H1 (cell line): ENCODE measurements around the gene ARHGEF2. TPM values are rescaled to one million over a fixed set of nuclear protein-coding genes. Genes with fewer than 3 reads are reported as not detected.

ENCODE experiments used
- CTCF ChIA-PET: fragments of 300-600 bp; sonication (Branson Sonifier 250); formaldehyde crosslinking; loops from one replicate; lab custom pipeline; 2021; ENCODE audit not compliant: partially characterized antibody; lab: Charles Lee
- POLR2A ChIA-PET: fragments of 300-600 bp; sonication (Branson Sonifier 250); formaldehyde crosslinking; loops from one replicate; lab custom pipeline; 2021; ENCODE audit warnings: inconsistent platforms; ENCODE audit not compliant: partially characterized antibody; lab: Charles Lee
- DNase-seq, 2 experiments: peaks; one replicate each; pipeline versions ENCODE4 v3.0.0 to v3.0.0-alpha.2; 2010 to 2022; ENCODE audit warnings: low spot score in 2 of 2, low read depth in 1 of 2, mixed read lengths in 1 of 2
- FAIRE-seq: peaks from 2 replicates; lab custom pipeline; 2011; peaks lifted over from hg19 to GRCh38; lab: Jason Lieb, UNC
- H2AFZ ChIP-seq: 2 replicates; pipeline ENCODE4 v1.8.1; 2012; ENCODE audit warnings: low read length, inconsistent platforms
- H2AK5ac ChIP-seq: 2 replicates; pipeline ENCODE4 v1.6.1; 2013; ENCODE audit warnings: low read depth, low read length
- H2BK120ac ChIP-seq: replicated peaks from 2 replicates; pipeline ENCODE3; 2013; ENCODE audit warnings: low read depth, low read length, inconsistent platforms
- H2BK12ac ChIP-seq: 2 replicates; pipeline ENCODE4 v1.6.1; 2013; ENCODE audit warnings: low read depth, low read length
- H2BK15ac ChIP-seq: 2 replicates; pipeline ENCODE4 v1.6.1; 2013; ENCODE audit warnings: low read length
- H2BK20ac ChIP-seq: 2 replicates; pipeline ENCODE4 v1.6.1; 2013; ENCODE audit warnings: low read length
- H2BK5ac ChIP-seq: 2 replicates; pipeline ENCODE4 v1.6.1; 2013; ENCODE audit warnings: low read depth, low read length
- H3K14ac ChIP-seq: 2 replicates; pipeline ENCODE4 v1.6.1; 2013; ENCODE audit warnings: inconsistent platforms; ENCODE audit not compliant: insufficient read length
- H3K18ac ChIP-seq: 2 replicates; pipeline ENCODE4 v1.6.1; 2013; ENCODE audit warnings: low read length; ENCODE audit errors: extremely low read depth
- H3K23ac ChIP-seq: 2 replicates; pipeline ENCODE4 v1.6.1; 2013; ENCODE audit warnings: inconsistent platforms; ENCODE audit not compliant: insufficient read length
- H3K23me2 ChIP-seq: 2 replicates; pipeline ENCODE4 v1.6.1; 2013; ENCODE audit warnings: low read depth, low read length
- H3K27ac ChIP-seq: 2 replicates; pipeline ENCODE4 v1.6.1; 2011; ENCODE audit warnings: low read depth, low read length, inconsistent platforms
- H3K27me3 ChIP-seq, 4 experiments: replicated peaks in 1 of 4; 1 replicate in 1 of 4; 2 replicates in 3 of 4; pipeline versions ENCODE4 v1.6.1 to v1.8.1; 2011 to 2013; ENCODE audit warnings: low read length in 3 of 4, mild to moderate bottlenecking in 3 of 4, inconsistent platforms in 2 of 4, mixed read lengths in 2 of 4, moderate library complexity in 1 of 4; ENCODE audit not compliant: control insufficient read depth in 3 of 4, insufficient read depth in 3 of 4; ENCODE audit errors: extremely low read depth in 1 of 4
- H3K36me3 ChIP-seq, 4 experiments: 2 replicates each; pipeline versions ENCODE4 v1.6.1 to v1.8.1; 2011 to 2013; ENCODE audit warnings: mild to moderate bottlenecking in 4 of 4, low read length in 3 of 4, moderate library complexity in 2 of 4, control low read depth in 1 of 4, inconsistent platforms in 1 of 4; ENCODE audit not compliant: insufficient read depth in 4 of 4, control insufficient read depth in 2 of 4
- H3K4ac ChIP-seq: replicated peaks from 2 replicates; pipeline ENCODE3; 2013; ENCODE audit warnings: low read length, low read depth, mixed read lengths, inconsistent platforms; ENCODE audit not compliant: insufficient read length
- H3K4me1 ChIP-seq, 4 experiments: replicated peaks in 1 of 4; 1 replicate in 1 of 4; 2 replicates in 3 of 4; pipeline versions ENCODE4 v1.6.1 to v1.8.1; 2011 to 2013; ENCODE audit warnings: low read length in 3 of 4, inconsistent platforms in 2 of 4, mixed read lengths in 1 of 4; ENCODE audit not compliant: insufficient read depth in 4 of 4, control insufficient read depth in 3 of 4
- H3K4me2 ChIP-seq, 2 experiments: 2 replicates each; pipeline versions ENCODE4 v1.6.1 to v1.8.1; 2011 to 2013; ENCODE audit warnings: low read depth in 2 of 2, low read length in 2 of 2, control low read depth in 1 of 2, inconsistent platforms in 1 of 2, mild to moderate bottlenecking in 1 of 2; ENCODE audit not compliant: insufficient read depth in 1 of 2
- H3K4me3 ChIP-seq, 4 experiments: fragments of 200-600, 300-600 bp in 1 of 4; sonication (generic), shearing (Covaris generic), sonication (Bioruptor Twin) in 1 of 4; 2 replicates each; pipeline versions ENCODE4 v1.5.1 to v1.8.1; 2011 to 2016; ENCODE audit warnings: low read length in 4 of 4, low read depth in 3 of 4, control low read depth in 2 of 4, inconsistent platforms in 2 of 4, mild to moderate bottlenecking in 2 of 4, mixed read lengths in 1 of 4, moderate library complexity in 1 of 4; ENCODE audit not compliant: insufficient read depth in 2 of 4; ENCODE audit errors: extremely low read depth in 1 of 4
- H3K56ac ChIP-seq: replicated peaks from 2 replicates; pipeline ENCODE3; 2013; ENCODE audit warnings: low read depth, mild to moderate bottlenecking, mixed read lengths, low read length, inconsistent platforms; ENCODE audit not compliant: insufficient read length
- H3K79me1 ChIP-seq: 2 replicates; pipeline ENCODE4 v1.6.1; 2013; ENCODE audit warnings: low read depth, low read length, control low read depth
- H3K79me2 ChIP-seq, 2 experiments: 2 replicates each; pipeline versions ENCODE4 v1.6.1 to v1.8.1; 2012 to 2013; ENCODE audit warnings: low read length in 2 of 2, mild to moderate bottlenecking in 2 of 2, inconsistent platforms in 1 of 2; ENCODE audit not compliant: insufficient read depth in 2 of 2, control insufficient read depth in 1 of 2
- H3K9ac ChIP-seq, 4 experiments: replicated peaks in 1 of 4; 1 replicate in 1 of 4; 2 replicates in 3 of 4; pipeline versions ENCODE4 v1.6.1 to v1.8.1; 2011 to 2013; ENCODE audit warnings: low read depth in 3 of 4, low read length in 3 of 4, control low read depth in 2 of 4, mild to moderate bottlenecking in 2 of 4, moderate library complexity in 2 of 4, inconsistent platforms in 1 of 4; ENCODE audit errors: extremely low read depth in 1 of 4
- H3K9me3 ChIP-seq, 2 experiments: 2 replicates each; pipeline versions ENCODE4 v1.6.1 to v1.8.1; 2012 to 2013; ENCODE audit warnings: mild to moderate bottlenecking in 2 of 2, moderate library complexity in 2 of 2, control low read depth in 1 of 2, inconsistent platforms in 1 of 2, low read depth in 1 of 2, low read length in 1 of 2, mixed read lengths in 1 of 2; ENCODE audit not compliant: insufficient read depth in 2 of 2
- H4K20me1 ChIP-seq, 2 experiments: replicated peaks in 1 of 2; 2 replicates each; pipeline versions ENCODE3 to v1.8.1; 2011 to 2013; ENCODE audit warnings: inconsistent platforms in 2 of 2, low read length in 2 of 2, mild to moderate bottlenecking in 1 of 2; ENCODE audit not compliant: insufficient read depth in 2 of 2, control insufficient read depth in 1 of 2
- H4K5ac ChIP-seq: 2 replicates; pipeline ENCODE4 v1.6.1; 2013; ENCODE audit warnings: low read length, low read depth, mixed read lengths, inconsistent platforms; ENCODE audit not compliant: insufficient read length
- H4K8ac ChIP-seq: 2 replicates; pipeline ENCODE4 v1.8.0; 2013; ENCODE audit warnings: mild to moderate bottlenecking, moderate library complexity, low read length, inconsistent platforms; ENCODE audit not compliant: insufficient read depth; ENCODE audit errors: extremely low read depth
- H4K91ac ChIP-seq: replicated peaks from 2 replicates; pipeline ENCODE3; 2013; ENCODE audit warnings: low read length, mixed read lengths, inconsistent platforms; ENCODE audit not compliant: insufficient read length
- BRCA1 ChIP-seq: IDR thresholded peaks from 2 replicates; pipeline ENCODE4 v1.6.1; 2012; ENCODE audit warnings: low read depth, low read length, improper control_type of control experiment
- CREB1 ChIP-seq: IDR thresholded peaks from 2 replicates; pipeline ENCODE4 v1.6.1; 2012; ENCODE audit warnings: inconsistent platforms
- CTBP2 ChIP-seq: IDR thresholded peaks from 2 replicates; pipeline ENCODE4 v1.7.0; 2011; ENCODE audit warnings: borderline replicate concordance, mild to moderate bottlenecking, moderate library complexity, mixed read lengths, low read length; ENCODE audit not compliant: insufficient read depth, insufficient read length
- CTCF ChIP-seq, 3 experiments: IDR thresholded peaks; 1 replicate in 2 of 3; 2 replicates in 1 of 3; pipeline versions ENCODE4 v1.5.1 to v1.6.1; 2011; ENCODE audit warnings: low read length in 3 of 3, mild to moderate bottlenecking in 3 of 3, inconsistent platforms in 2 of 3, low read depth in 1 of 3, moderate library complexity in 1 of 3; ENCODE audit not compliant: insufficient read depth in 1 of 3; ENCODE audit errors: control extremely low read depth in 1 of 3
- EGR1 ChIP-seq: IDR thresholded peaks from 2 replicates; pipeline ENCODE4 v1.6.1; 2011; ENCODE audit warnings: low read depth, low read length, borderline replicate concordance
- GABPA ChIP-seq: IDR thresholded peaks from 2 replicates; pipeline ENCODE4 v1.6.1; 2011; ENCODE audit warnings: mild to moderate bottlenecking, low read length, moderate library complexity, borderline replicate concordance; ENCODE audit not compliant: insufficient read depth
- JUND ChIP-seq: IDR thresholded peaks from 2 replicates; pipeline ENCODE4 v1.6.1; 2011; ENCODE audit warnings: mild to moderate bottlenecking, improper control_type of control experiment, low read length
- MAFK ChIP-seq: IDR thresholded peaks from 2 replicates; pipeline ENCODE4 v1.6.1; 2012; ENCODE audit warnings: low read depth, mild to moderate bottlenecking, improper control_type of control experiment, low read length
- NRF1 ChIP-seq: IDR thresholded peaks from 2 replicates; pipeline ENCODE4 v1.6.1; 2011; ENCODE audit warnings: mild to moderate bottlenecking, low read depth, low read length, improper control_type of control experiment
- RXRA ChIP-seq: IDR thresholded peaks from 2 replicates; pipeline ENCODE4 v1.6.1; 2011; ENCODE audit warnings: low read depth, mild to moderate bottlenecking, low read length, moderate library complexity; ENCODE audit not compliant: insufficient read depth
- TEAD4 ChIP-seq: IDR thresholded peaks from 2 replicates; pipeline ENCODE4 v1.6.1; 2012; ENCODE audit warnings: low read depth, low read length, inconsistent platforms, mixed read lengths
- WGBS, 2 experiments: shearing (Covaris generic) in 1 of 2; methylation state at CpG; one replicate each; pipeline versions ENCODE4 v1.1.6 to v1.1.7; 2013 to 2015; ENCODE audit warnings: low lambda C conversion rate in 2 of 2, mixed read lengths in 2 of 2, inconsistent platforms in 1 of 2, low coverage in 1 of 2, missing lambda C conversion rate in 1 of 2; ENCODE audit not compliant: insufficient replicate concordance in 2 of 2, insufficient coverage in 1 of 2, insufficient read length in 1 of 2; ENCODE audit errors: extremely low coverage in 1 of 2, missing lambda C conversion rate in 1 of 2; 5-methylcytosine and 5-hydroxymethylcytosine counted together
- polyA plus RNA-seq, 7 experiments: library from polyadenylated mRNA; depleted of rRNA in 3 of 7; stranded (reverse) in 5 of 7; unstranded in 2 of 7; fragments of >200 nt in 5 of 7; fragments of 200-250 nt in 2 of 7; gene quantifications; 1 replicate in 5 of 7; 2 replicates in 1 of 7; 4 replicates in 1 of 7; pipeline versions ENCODE4 v1.2.1 to v1.2.3, GENCODE V29; 2011 to 2013; ENCODE audit warnings: missing spikeins in 2 of 7, mixed read lengths in 2 of 7
- total RNA-seq: library from RNA; stranded (reverse); fragmentation: NEBNext Ultra II Directional; extraction: Animal tissue kit (Norgen Biotek cat#: 25700); gene quantifications from 2 replicates; pipeline ENCODE4 v1.2.1, GENCODE V29; 2021
- TF ChIP-seq, protein P1 (sequence below): IDR thresholded peaks from 2 replicates; pipeline ENCODE4 v1.6.1; 2012; ENCODE audit warnings: inconsistent platforms

The ARHGEF2 gene
- total and polyA plus RNA-seq, 2 of the 8 experiments (the other 6 are each of a cell fraction or from before 2014, with no cell fraction given), result 42.7 to 80.5 TPM

GRCh38 chr1:155996166-155996565, 17.8 kb upstream of the ARHGEF2 start:
- no peak overlapping the region for H2BK12ac ChIP-seq
- 83% methylated on average over 2 of the region's 2 CpGs; no CpG with 5 or more reads in 1 of the 2 experiments for WGBS, 2 experiments
- H3K27ac ChIP-seq, result no peak overlapping the region
- no peak overlapping the region for H3K14ac ChIP-seq
- H2BK120ac ChIP-seq, result no peak overlapping the region
- H4K8ac ChIP-seq, result no peak overlapping the region
- no peaks in the 10 kb centered on the region for H3K27me3 ChIP-seq
- ChIA-PET POLR2A (interaction anchor here (0.8 to 2.7 kb wide), 8 partner anchors 9 to 62 kb away, joined by 3 to 12 read pairs (median 3); partner anchors contain the start of genes ARHGEF2, KHDC4 and SSR2), CTCF (interaction anchor here (0.8 to 3.0 kb wide), 9 partner anchors 9 to 130 kb away, joined by 3 to 17 read pairs (median 5); partner anchors contain the start of gene ARHGEF2)
- H3K23me2 ChIP-seq, result no peaks in the 10 kb centered on the region
- no peak overlapping the region for H3K9ac ChIP-seq
- H2BK5ac ChIP-seq, result no peak overlapping the region
- H4K5ac ChIP-seq, result no peak overlapping the region
- no peak for DNase-seq
- no peaks in the 10 kb centered on the region for H3K36me3 ChIP-seq
- H3K4me2 ChIP-seq, result no peak overlapping the region
- FAIRE-seq, result no peak
- H3K79me1 ChIP-seq, result no peaks in the 10 kb centered on the region; the same call in 1 of the 2 replicates
- no peak overlapping the region for H3K56ac ChIP-seq
- no peak overlapping the region for H3K4me3 ChIP-seq
- H3K4me1 ChIP-seq, result no peaks in the 10 kb centered on the region
- H3K4ac ChIP-seq, result no peak overlapping the region
- H4K20me1 ChIP-seq, result no peaks in the 10 kb centered on the region
- H2AFZ ChIP-seq, result peak overlapping the region; percentile 77; the same call in 1 of the 2 replicates
- no peak overlapping the region for H2AK5ac ChIP-seq
- H2BK20ac ChIP-seq, result no peak overlapping the region
- H3K9me3 ChIP-seq, result no peaks in the 10 kb centered on the region
- no peak overlapping the region for H2BK15ac ChIP-seq
- no peak overlapping the region for H4K91ac ChIP-seq
- no peak overlapping the region for H3K23ac ChIP-seq
- no peaks in the 10 kb centered on the region for H3K79me2 ChIP-seq
- H3K18ac ChIP-seq, result no peak overlapping the region
- TF ChIP-seq CREB1 (no peak), CTCF (IDR thresholded peaks at IDR 0.05; ENCODE audit: control extremely low read depth in 1 of 3, insufficient read depth in 1 of 3, low read depth in 1 of 3, low read length in 3 of 3) (no peak), EGR1 (no peak), TEAD4 (no peak), NRF1 (no peak), JUND (no peak), GABPA (no peak), BRCA1 (no peak), MAFK (no peak), RXRA (no peak), CTBP2 (no peak)
- TF ChIP-seq, protein P1, sequence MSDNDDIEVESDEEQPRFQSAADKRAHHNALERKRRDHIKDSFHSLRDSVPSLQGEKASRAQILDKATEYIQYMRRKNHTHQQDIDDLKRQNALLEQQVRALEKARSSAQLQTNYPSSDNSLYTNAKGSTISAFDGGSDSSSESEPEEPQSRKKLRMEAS, result no peak
